Measurements from ENCODE around the gene CIRBP. TPM values are rescaled to one million over a fixed set of nuclear protein-coding genes. Genes with fewer than 3 reads are reported as not detected.

CIRBP gene
- total RNA-seq, 1 donor = 380 TPM

GRCh38 chr19:1286487-1287353, 17.6 kb downstream of the CIRBP start:
- no peaks in the 10 kb centered on the region for H3K9me3 ChIP-seq (ENCODE audit: low read depth, low read length)
- H3K36me3 ChIP-seq (ENCODE audit: insufficient read depth, low read length) = no peaks in the 10 kb centered on the region
- no peak overlapping the region for H2AFZ ChIP-seq (ENCODE audit: low read length)
- H3K27me3 ChIP-seq (ENCODE audit: insufficient read depth, low read length) = peaks cover 42% of the 10 kb centered on the region
- H3K4me1 ChIP-seq (ENCODE audit: insufficient read depth, low read length) = no peaks in the 10 kb centered on the region
- no peak overlapping the region for H3K4me2 ChIP-seq (ENCODE audit: insufficient read depth, low read length)
- TF ChIP-seq CTCF (IDR thresholded peaks at IDR 0.05; ENCODE audit: extremely low read depth, low read depth, low read length) = no peak
- H3K79me2 ChIP-seq (ENCODE audit: insufficient read depth, low read length) = no peaks in the 10 kb centered on the region
- no peak overlapping the region for H3K27ac ChIP-seq (ENCODE audit: low read depth, low read length)
- no peak overlapping the region for H3K4me3 ChIP-seq (ENCODE audit: insufficient read depth, low read length)
- H4K20me1 ChIP-seq (ENCODE audit: insufficient read depth, low read length) = peaks cover 4% of the 10 kb centered on the region
- no peak for DNase-seq (ENCODE audit: insufficient read length, low spot score, missing footprints)

- Histone ChIP-seq H3K4me3 (ENCODE audit: insufficient read depth, low read length) (no peak overlapping the region), H4K20me1 (ENCODE audit: insufficient read depth, low read length) (peaks cover 4% of the 10 kb centered on the region), H3K79me2 (ENCODE audit: insufficient read depth, low read length) (no peaks in the 10 kb centered on the region), H2AFZ (ENCODE audit: low read length) (no peak overlapping the region), H3K27me3 (ENCODE audit: insufficient read depth, low read length) (peaks cover 43% of the 10 kb centered on the region), H3K4me1 (ENCODE audit: insufficient read depth, low read length) (no peaks in the 10 kb centered on the region), H3K4me2 (ENCODE audit: insufficient read depth, low read length) (no peak overlapping the region), H3K27ac (ENCODE audit: low read depth, low read length) (no peak overlapping the region), H3K9me3 (ENCODE audit: low read depth, low read length) (no peaks in the 10 kb centered on the region), H3K36me3 (ENCODE audit: insufficient read depth, low read length) (no peaks in the 10 kb centered on the region)
- TF ChIP-seq CTCF (IDR thresholded peaks at IDR 0.05; ENCODE audit: extremely low read depth, low read depth, low read length) = no peak
- DNase-seq (ENCODE audit: insufficient read length, low spot score, missing footprints) = peak; percentile 95
Observed at GRCh38 chr19:1287354-1288225, 18.5 kb downstream of the CIRBP start.

GRCh38 chr19:1288226-1288612, 19.1 kb downstream of the CIRBP start:
- Histone ChIP-seq H3K27me3 (ENCODE audit: insufficient read depth, low read length) (peaks cover 41% of the 10 kb centered on the region), H3K79me2 (ENCODE audit: insufficient read depth, low read length) (no peaks in the 10 kb centered on the region), H4K20me1 (ENCODE audit: insufficient read depth, low read length) (peaks cover 4% of the 10 kb centered on the region), H2AFZ (ENCODE audit: low read length) (no peak overlapping the region), H3K4me3 (ENCODE audit: insufficient read depth, low read length) (no peak overlapping the region), H3K4me2 (ENCODE audit: insufficient read depth, low read length) (no peak overlapping the region), H3K36me3 (ENCODE audit: insufficient read depth, low read length) (no peaks in the 10 kb centered on the region), H3K27ac (ENCODE audit: low read depth, low read length) (no peak overlapping the region), H3K4me1 (ENCODE audit: insufficient read depth, low read length) (no peaks in the 10 kb centered on the region), H3K9me3 (ENCODE audit: low read depth, low read length) (no peaks in the 10 kb centered on the region)
- TF ChIP-seq CTCF (IDR thresholded peaks at IDR 0.05; ENCODE audit: extremely low read depth, low read depth, low read length) = no peak
- no peak for DNase-seq (ENCODE audit: insufficient read length, low spot score, missing footprints)

Measured in osteoblast (primary cell).